Astrocyte of the cerebellum (primary cell): ENCODE data around the gene SRRT.

Experiments
- DNase-seq: peaks from one replicate; pipeline ENCODE4 v3.0.0-alpha.2; 2011; ENCODE audit warnings: low read depth
- H3K4me3 ChIP-seq: 2 replicates; pipeline ENCODE4 v1.5.1; 2011; ENCODE audit warnings: mild to moderate bottlenecking, low read depth, low read length, moderate library complexity
- in situ Hi-C: cut with HindIII; loops from 2 replicates; pipeline ENCODE4 v1.10.0; 2017; ENCODE audit warnings: low sequenced_read_pairs
- TF ChIP-seq, protein P1 (sequence below): IDR thresholded peaks from 2 replicates; pipeline ENCODE4 v1.5.1; 2012; ENCODE audit warnings: low read length, low read depth, moderate library complexity, mild to moderate bottlenecking; ENCODE audit errors: missing control alignments

SRRT gene

DNA sequence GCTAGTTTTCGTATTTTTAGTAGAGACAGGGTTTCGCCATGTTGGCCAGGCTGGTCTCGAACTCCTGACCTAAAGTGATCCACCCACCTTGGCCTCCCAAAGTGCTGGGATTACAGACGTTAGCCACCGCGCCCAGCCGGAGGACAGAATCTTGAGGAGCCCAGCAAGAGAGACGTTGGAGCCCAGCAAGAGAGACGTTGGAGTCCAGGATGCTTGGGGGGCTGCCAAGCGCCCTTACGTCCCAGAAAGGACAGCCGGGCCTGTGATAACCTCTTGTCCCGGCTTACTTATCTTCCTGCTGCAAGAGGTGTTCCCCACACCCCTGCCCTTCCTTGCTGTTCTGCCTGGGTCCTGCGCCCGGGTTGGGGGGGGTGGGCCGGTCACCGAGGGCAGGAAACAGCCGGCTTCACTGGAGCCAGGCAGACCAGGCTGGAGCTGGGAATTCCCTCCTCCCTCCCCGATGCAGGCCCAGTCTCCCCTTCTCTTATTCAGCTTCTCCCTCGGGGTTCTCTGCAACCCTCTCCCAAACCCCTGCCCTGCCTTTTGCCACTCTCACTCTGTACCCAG is 45.7 kb upstream of the SRRT start:
- DNase-seq: no peak
- in situ Hi-C loops: no loop called here
- no peak overlapping the region for H3K4me3 ChIP-seq
- TF ChIP-seq, protein P1, sequence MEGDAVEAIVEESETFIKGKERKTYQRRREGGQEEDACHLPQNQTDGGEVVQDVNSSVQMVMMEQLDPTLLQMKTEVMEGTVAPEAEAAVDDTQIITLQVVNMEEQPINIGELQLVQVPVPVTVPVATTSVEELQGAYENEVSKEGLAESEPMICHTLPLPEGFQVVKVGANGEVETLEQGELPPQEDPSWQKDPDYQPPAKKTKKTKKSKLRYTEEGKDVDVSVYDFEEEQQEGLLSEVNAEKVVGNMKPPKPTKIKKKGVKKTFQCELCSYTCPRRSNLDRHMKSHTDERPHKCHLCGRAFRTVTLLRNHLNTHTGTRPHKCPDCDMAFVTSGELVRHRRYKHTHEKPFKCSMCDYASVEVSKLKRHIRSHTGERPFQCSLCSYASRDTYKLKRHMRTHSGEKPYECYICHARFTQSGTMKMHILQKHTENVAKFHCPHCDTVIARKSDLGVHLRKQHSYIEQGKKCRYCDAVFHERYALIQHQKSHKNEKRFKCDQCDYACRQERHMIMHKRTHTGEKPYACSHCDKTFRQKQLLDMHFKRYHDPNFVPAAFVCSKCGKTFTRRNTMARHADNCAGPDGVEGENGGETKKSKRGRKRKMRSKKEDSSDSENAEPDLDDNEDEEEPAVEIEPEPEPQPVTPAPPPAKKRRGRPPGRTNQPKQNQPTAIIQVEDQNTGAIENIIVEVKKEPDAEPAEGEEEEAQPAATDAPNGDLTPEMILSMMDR: no peak

DNA sequence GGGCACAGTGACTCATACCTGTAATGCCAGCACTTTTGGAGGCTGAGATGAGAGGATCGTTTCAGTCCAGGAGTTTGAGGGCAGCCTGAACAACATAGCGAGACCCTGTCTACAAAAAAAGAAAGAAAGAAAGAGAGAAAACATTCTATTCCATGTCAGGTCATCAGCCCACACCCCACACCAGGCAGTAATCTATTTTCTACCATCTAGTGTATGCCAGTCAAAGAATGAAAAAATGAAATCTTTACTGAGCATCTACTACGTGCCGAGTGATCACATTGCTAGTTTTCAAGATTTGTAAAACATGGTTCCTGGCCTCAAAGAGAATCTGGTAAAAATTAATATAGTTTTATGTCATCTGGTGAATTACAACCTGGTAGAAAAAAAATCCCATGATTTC is 44.5 kb upstream of the SRRT start:
- in situ Hi-C loops: loop anchor here (10.0 kb wide), 1 partner anchor 116 kb away; no protein-coding TSS in a partner anchor
- H3K4me3 ChIP-seq: no peak overlapping the region
- TF ChIP-seq, protein P1: no peak
- DNase-seq: no peak

DNA sequence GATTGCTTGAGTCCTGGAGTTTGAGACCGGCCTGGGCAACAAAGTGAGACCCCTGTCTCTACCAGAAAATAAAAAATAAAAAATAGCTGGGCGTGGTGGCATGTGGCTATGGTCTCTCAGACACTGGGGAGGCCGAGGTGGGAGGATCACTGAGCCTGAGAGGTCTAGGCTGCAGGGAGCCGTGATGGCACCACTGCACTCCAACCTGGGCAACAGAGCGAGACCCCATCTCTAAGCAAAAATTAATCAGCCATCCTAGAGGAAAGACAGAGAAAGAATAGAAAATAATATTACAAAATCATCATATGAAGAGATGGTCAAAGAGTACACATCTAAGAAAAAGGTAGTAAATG is 42.6 kb upstream of the SRRT start:
- no peak for DNase-seq
- TF ChIP-seq, protein P1: no peak
- in situ Hi-C loops: loop anchor here (10.0 kb wide), 1 partner anchor 117 kb away; no protein-coding TSS in a partner anchor
- no peak overlapping the region for H3K4me3 ChIP-seq

DNA sequence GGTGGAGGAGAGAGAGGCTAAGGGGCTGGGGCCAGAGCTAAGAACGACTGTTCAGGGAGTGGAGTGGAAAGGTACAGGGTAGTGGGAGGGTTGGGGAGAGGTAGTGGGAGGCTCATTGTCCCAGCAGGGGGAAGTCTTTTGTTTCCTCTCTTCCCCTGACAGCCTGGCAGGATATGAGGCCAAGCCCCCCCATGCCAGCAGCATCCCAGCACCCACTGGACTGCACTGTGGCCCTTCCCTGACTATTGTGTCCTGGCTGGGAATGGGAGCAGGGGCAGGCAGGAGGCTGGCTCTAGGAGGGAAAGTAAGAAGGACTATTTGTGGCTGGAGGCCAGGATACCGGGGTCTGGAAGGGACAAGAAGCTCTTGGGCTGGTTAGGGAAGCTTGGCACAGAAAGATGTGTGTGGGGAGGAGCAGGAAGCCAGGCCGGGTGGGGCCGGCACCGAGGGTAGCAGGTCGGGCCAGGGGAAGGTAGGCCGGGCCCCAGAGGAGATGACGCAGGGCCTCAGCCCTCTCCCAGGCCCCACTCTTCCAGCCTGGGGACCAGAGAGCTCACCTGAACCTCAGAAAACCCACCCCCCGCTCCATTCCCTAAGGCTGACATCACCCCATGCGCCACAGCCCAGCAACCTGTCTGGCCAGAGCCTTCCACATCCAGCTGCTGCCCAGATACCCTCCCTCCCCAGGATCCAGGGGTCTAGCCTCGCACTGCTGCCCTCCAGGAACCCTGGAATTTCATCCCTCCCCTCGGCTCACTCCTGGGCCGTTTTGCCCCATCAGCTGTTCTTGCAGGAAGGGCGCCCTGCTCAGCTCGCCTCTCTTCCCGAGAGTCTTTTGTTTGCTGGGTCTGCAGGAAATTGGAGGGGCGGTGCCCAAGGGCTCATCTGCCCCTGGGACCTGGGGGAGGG is 38.7 kb upstream of the SRRT start:
- in situ Hi-C loops: loop anchor here (10.0 kb wide), 1 partner anchor 121 kb away; no protein-coding TSS in a partner anchor
- no peak for DNase-seq
- H3K4me3 ChIP-seq: no peak overlapping the region
- TF ChIP-seq, protein P1: no peak

DNA sequence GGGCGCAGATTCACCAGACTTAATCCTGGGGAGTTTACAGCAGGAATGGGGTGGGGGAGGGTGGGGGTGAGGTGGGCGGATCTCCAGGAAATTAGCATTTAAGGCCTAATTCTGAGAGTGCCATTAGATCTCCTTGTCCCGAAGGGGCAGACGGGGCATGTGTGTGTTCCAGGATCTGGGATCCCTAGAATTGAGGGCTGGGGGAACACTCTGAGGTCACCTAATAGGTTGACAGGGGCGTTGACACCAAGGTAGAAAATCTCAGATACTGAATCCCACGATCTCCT is 38.1 kb upstream of the SRRT start:
- no peak for DNase-seq
- peak overlapping the region; percentile 32 for H3K4me3 ChIP-seq
- in situ Hi-C loops: loop anchor here (10.0 kb wide), 1 partner anchor 122 kb away; no protein-coding TSS in a partner anchor
- TF ChIP-seq, protein P1: no peak

DNA sequence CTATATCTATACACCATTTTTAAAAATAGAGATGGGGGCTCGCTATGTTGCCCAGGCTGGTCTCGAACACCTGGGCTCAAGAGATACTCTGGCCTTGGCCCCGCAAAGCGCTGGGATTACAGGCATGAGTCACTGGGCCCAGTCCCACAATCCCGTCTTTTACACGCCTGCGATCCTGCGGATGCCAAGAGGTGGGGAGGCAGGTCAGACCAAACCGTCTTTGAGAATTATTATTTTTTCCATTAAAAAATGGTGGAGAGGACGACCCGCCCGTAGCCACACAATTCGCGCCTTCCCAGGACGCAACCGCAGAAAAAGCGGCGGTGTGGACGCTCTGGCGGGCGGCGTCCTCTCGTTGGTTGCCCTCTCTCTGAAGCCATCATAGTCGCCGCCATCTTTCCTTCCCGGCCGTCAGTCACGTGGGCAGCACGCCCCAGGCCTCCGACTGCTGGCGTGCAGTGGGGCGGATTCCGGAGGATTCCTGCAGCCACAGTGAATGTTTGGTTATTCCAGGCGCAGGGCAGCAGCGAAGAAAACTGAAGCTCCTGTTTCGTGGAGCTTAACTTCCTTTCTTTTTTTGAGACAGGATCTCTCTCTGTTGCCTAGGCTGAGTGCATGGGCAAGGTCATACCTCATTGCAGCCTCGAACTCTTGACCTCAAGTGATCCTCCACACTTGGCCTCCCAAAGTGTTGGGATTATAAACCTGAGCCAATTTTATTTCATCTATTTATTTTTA is 37.6 kb upstream of the SRRT start:
- peak; percentile 80 for DNase-seq
- in situ Hi-C loops: loop anchor here (10.0 kb wide), 1 partner anchor 122 kb away; no protein-coding TSS in a partner anchor
- TF ChIP-seq, protein P1: no peak
- peak overlapping the region; percentile 32 for H3K4me3 ChIP-seq
